Vagina (tissue), 2 donors: Measurements from ENCODE around the gene GAB2.

Experiments
- CTCF ChIP-seq, 3 experiments: fragments of 450-650 bp in 2 of 3; fragments of 200-600 bp in 1 of 3; sonication (generic) in 1 of 3; IDR thresholded peaks; one replicate each; pipeline ENCODE4 v1.5.1; 2017 to 2019; ENCODE audit warnings: antibody characterized with exemption in 3 of 3, mild to moderate bottlenecking in 2 of 3, moderate library complexity in 2 of 3
- POLR2A ChIP-seq, 2 donors: fragments of 450-650 bp; IDR thresholded peaks; one replicate each; pipeline ENCODE4 v1.6.1; 2017; ENCODE audit warnings: antibody characterized with exemption in 2 of 2, mild to moderate bottlenecking in 2 of 2, moderate library complexity in 2 of 2

- no peak for TF ChIP-seq CTCF (IDR thresholded peaks at IDR 0.05)
- TF ChIP-seq POLR2A (IDR thresholded peaks at IDR 0.05): no peak
These were observed 1.7 kb upstream of the GAB2 start for GRCh38 chr11:78419327-78419726.
